ENCODE results near the gene CHCHD10.

The CHCHD10 gene

GRCh38 chr22:23764899-23765881 lies 2.6 kb downstream of the CHCHD10 start:
- Histone ChIP-seq H3K9ac (ENCODE audit: low read length) (no peak overlapping the region), H3K27me3 (ENCODE audit: control insufficient read depth, insufficient read depth, low read length) (peaks cover 9% of the 10 kb centered on the region), H3K4me3 (ENCODE audit: low read depth, low read length) (no peak overlapping the region), H3K4me1 (ENCODE audit: control insufficient read depth, insufficient read depth, low read length) (peaks cover 35% of the 10 kb centered on the region), H3K9me3 (ENCODE audit: control insufficient read depth, insufficient read depth, low read depth, low read length) (no peaks in the 10 kb centered on the region), H3K36me3 (ENCODE audit: control insufficient read depth, insufficient read depth, low read length) (peaks cover 14% of the 10 kb centered on the region), H3K27ac (ENCODE audit: low read depth, low read length) (no peak overlapping the region)

GRCh38 chr22:23763954-23764353 lies 3.8 kb downstream of the CHCHD10 start:
- Histone ChIP-seq H3K27ac (ENCODE audit: low read depth, low read length) (no peak overlapping the region), H3K4me1 (ENCODE audit: control insufficient read depth, insufficient read depth, low read length) (peaks cover 27% of the 10 kb centered on the region), H3K27me3 (ENCODE audit: control insufficient read depth, insufficient read depth, low read length) (peaks cover 1% of the 10 kb centered on the region), H3K36me3 (ENCODE audit: control insufficient read depth, insufficient read depth, low read length) (peaks cover 14% of the 10 kb centered on the region), H3K9me3 (ENCODE audit: control insufficient read depth, insufficient read depth, low read depth, low read length) (no peaks in the 10 kb centered on the region), H3K9ac (ENCODE audit: low read length) (no peak overlapping the region), H3K4me3 (ENCODE audit: low read depth, low read length) (no peak overlapping the region)

- no peaks in the 10 kb centered on the region for H3K9me3 ChIP-seq (ENCODE audit: control insufficient read depth, insufficient read depth, low read depth, low read length)
- H3K36me3 ChIP-seq (ENCODE audit: control insufficient read depth, insufficient read depth, low read length) = peaks cover 14% of the 10 kb centered on the region
- H3K9ac ChIP-seq (ENCODE audit: low read length) = no peak overlapping the region
- no peak overlapping the region for H3K27ac ChIP-seq (ENCODE audit: low read depth, low read length)
- H3K4me1 ChIP-seq (ENCODE audit: control insufficient read depth, insufficient read depth, low read length) = peaks cover 27% of the 10 kb centered on the region
- H3K27me3 ChIP-seq (ENCODE audit: control insufficient read depth, insufficient read depth, low read length) = no peaks in the 10 kb centered on the region
- H3K4me3 ChIP-seq (ENCODE audit: low read depth, low read length) = no peak overlapping the region
Observed at GRCh38 chr22:23763579-23763945, 4.2 kb downstream of the CHCHD10 start.

- Histone ChIP-seq H3K27ac (ENCODE audit: low read depth, low read length) (no peak within 1 kb of the TSS), H3K9ac (ENCODE audit: low read length) (peak within 1 kb of the TSS; percentile 21), H3K4me1 (ENCODE audit: control insufficient read depth, insufficient read depth, low read length) (peaks cover 27% of the 10 kb centered on the region), H3K9me3 (ENCODE audit: control insufficient read depth, insufficient read depth, low read depth, low read length) (no peaks in the 10 kb centered on the region), H3K4me3 (ENCODE audit: low read depth, low read length) (no peak within 1 kb of the TSS), H3K36me3 (ENCODE audit: control insufficient read depth, insufficient read depth, low read length) (peaks cover 14% of the 10 kb centered on the region), H3K27me3 (ENCODE audit: control insufficient read depth, insufficient read depth, low read length) (no peaks in the 10 kb centered on the region)
Observed at GRCh38 chr22:23762842-23763578, 4.8 kb downstream of the CHCHD10 start, which contains the start of gene C22orf15. TSS of gene C22orf15 (plus strand) at chr22:23762990. CDS start at chr22:23763307, 317 bp downstream.

- Histone ChIP-seq H3K36me3 (ENCODE audit: control insufficient read depth, insufficient read depth, low read length) (peaks cover 8% of the 10 kb centered on the region), H3K9me3 (ENCODE audit: control insufficient read depth, insufficient read depth, low read depth, low read length) (no peaks in the 10 kb centered on the region), H3K27me3 (ENCODE audit: control insufficient read depth, insufficient read depth, low read length) (no peaks in the 10 kb centered on the region), H3K27ac (ENCODE audit: low read depth, low read length) (no peak overlapping the region), H3K4me1 (ENCODE audit: control insufficient read depth, insufficient read depth, low read length) (peaks cover 25% of the 10 kb centered on the region), H3K9ac (ENCODE audit: low read length) (no peak overlapping the region), H3K4me3 (ENCODE audit: low read depth, low read length) (no peak overlapping the region)
Observed at GRCh38 chr22:23760056-23760455, 7.7 kb downstream of the CHCHD10 start.

GRCh38 chr22:23759566-23759965 lies 8.2 kb downstream of the CHCHD10 start:
- Histone ChIP-seq H3K36me3 (ENCODE audit: control insufficient read depth, insufficient read depth, low read length) (0 out of 2 replicates have a peak, but pooled peaks cover 3% of the 10 kb centered on the region), H3K4me3 (ENCODE audit: low read depth, low read length) (no peak overlapping the region), H3K9me3 (ENCODE audit: control insufficient read depth, insufficient read depth, low read depth, low read length) (no peaks in the 10 kb centered on the region), H3K27me3 (ENCODE audit: control insufficient read depth, insufficient read depth, low read length) (no peaks in the 10 kb centered on the region), H3K4me1 (ENCODE audit: control insufficient read depth, insufficient read depth, low read length) (peaks cover 24% of the 10 kb centered on the region), H3K9ac (ENCODE audit: low read length) (no peak overlapping the region), H3K27ac (ENCODE audit: low read depth, low read length) (no peak overlapping the region)

- H3K4me3 ChIP-seq (ENCODE audit: low read depth, low read length) = no peak overlapping the region
- H3K4me1 ChIP-seq (ENCODE audit: control insufficient read depth, insufficient read depth, low read length) = peaks cover 8% of the 10 kb centered on the region; the same call in 1 of the 2 replicates
- no peaks in the 10 kb centered on the region for H3K27me3 ChIP-seq (ENCODE audit: control insufficient read depth, insufficient read depth, low read length)
- no peak overlapping the region for H3K9ac ChIP-seq (ENCODE audit: low read length)
- H3K9me3 ChIP-seq (ENCODE audit: control insufficient read depth, insufficient read depth, low read depth, low read length) = no peaks in the 10 kb centered on the region
- H3K27ac ChIP-seq (ENCODE audit: low read depth, low read length) = no peak overlapping the region
- no peaks in the 10 kb centered on the region for H3K36me3 ChIP-seq (ENCODE audit: control insufficient read depth, insufficient read depth, low read length)
Observed at GRCh38 chr22:23756891-23757290, 10.9 kb downstream of the CHCHD10 start.

- Histone ChIP-seq H3K9ac (ENCODE audit: low read length) (no peak overlapping the region), H3K36me3 (ENCODE audit: control insufficient read depth, insufficient read depth, low read length) (no peaks in the 10 kb centered on the region), H3K9me3 (ENCODE audit: control insufficient read depth, insufficient read depth, low read depth, low read length) (no peaks in the 10 kb centered on the region), H3K27me3 (ENCODE audit: control insufficient read depth, insufficient read depth, low read length) (no peaks in the 10 kb centered on the region), H3K27ac (ENCODE audit: low read depth, low read length) (no peak overlapping the region), H3K4me1 (ENCODE audit: control insufficient read depth, insufficient read depth, low read length) (peaks cover 8% of the 10 kb centered on the region; the same call in 1 of the 2 replicates), H3K4me3 (ENCODE audit: low read depth, low read length) (no peak overlapping the region)
Observed at GRCh38 chr22:23755711-23756110, 12.1 kb downstream of the CHCHD10 start.

- Histone ChIP-seq H3K9me3 (ENCODE audit: control insufficient read depth, insufficient read depth, low read depth, low read length) (no peaks in the 10 kb centered on the region), H3K9ac (ENCODE audit: low read length) (no peak overlapping the region), H3K27me3 (ENCODE audit: control insufficient read depth, insufficient read depth, low read length) (no peaks in the 10 kb centered on the region), H3K4me1 (ENCODE audit: control insufficient read depth, insufficient read depth, low read length) (peaks cover 8% of the 10 kb centered on the region; the same call in 1 of the 2 replicates), H3K27ac (ENCODE audit: low read depth, low read length) (no peak overlapping the region), H3K36me3 (ENCODE audit: control insufficient read depth, insufficient read depth, low read length) (no peaks in the 10 kb centered on the region), H3K4me3 (ENCODE audit: low read depth, low read length) (no peak overlapping the region)
Observed at GRCh38 chr22:23754980-23755636, 12.7 kb downstream of the CHCHD10 start.

- no peak within 1 kb of the TSS for H3K4me3 ChIP-seq (ENCODE audit: low read depth, low read length)
- no peak within 1 kb of the TSS for H3K27ac ChIP-seq (ENCODE audit: low read depth, low read length)
Observed at GRCh38 chr22:23754220-23754919, 13.4 kb downstream of the CHCHD10 start, which contains the start of gene VPREB3. TSS of gene VPREB3 (minus strand) at chr22:23754425. CDS start at chr22:23754363, 62 bp downstream.

More at GRCh38 chr22:23754220-23754919, 13.4 kb downstream of the CHCHD10 start, which contains the start of gene VPREB3:
- peaks cover 14% of the 10 kb centered on the region for H3K4me1 ChIP-seq (ENCODE audit: control insufficient read depth, insufficient read depth, low read length)
- no peak within 1 kb of the TSS for H3K9ac ChIP-seq (ENCODE audit: low read length)
- H3K9me3 ChIP-seq (ENCODE audit: control insufficient read depth, insufficient read depth, low read depth, low read length) = no peaks in the 10 kb centered on the region
- no peaks in the 10 kb centered on the region for H3K36me3 ChIP-seq (ENCODE audit: control insufficient read depth, insufficient read depth, low read length)
- H3K27me3 ChIP-seq (ENCODE audit: control insufficient read depth, insufficient read depth, low read length) = no peaks in the 10 kb centered on the region
